UCSD-AML1 (cell line): ENCODE data around the gene SRGAP3.
A peak's percentile ranks its signal among the peaks of the same experiment; 100 is the strongest.

ENCODE experiments used
- DNase-seq: peaks from one replicate; lab custom pipeline; 2025; ENCODE audit not compliant: unreplicated experiment; lab: John Stamatoyannopoulos, UW

Gene SRGAP3

DNA sequence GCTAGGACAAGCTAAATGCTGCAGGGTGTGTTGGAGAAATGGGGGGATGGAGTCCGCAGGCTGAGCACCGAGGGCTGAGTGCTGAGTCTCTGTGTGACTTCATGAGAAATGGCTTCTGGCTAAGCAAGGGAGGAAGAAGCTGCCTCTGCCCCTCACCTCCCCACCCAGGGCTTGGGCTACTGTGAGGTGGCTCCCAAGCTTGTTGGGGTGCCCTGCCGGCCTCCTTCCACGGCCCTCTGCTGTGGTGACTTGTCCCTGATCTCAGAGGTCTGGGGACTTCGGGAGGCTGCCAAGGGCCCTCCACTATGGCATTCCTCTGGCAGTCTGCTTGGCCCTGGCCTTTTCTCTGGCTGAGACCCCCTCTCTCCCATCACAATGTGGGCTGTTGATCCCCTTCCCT lies 256.1 kb downstream of the SRGAP3 start:
- DNase-seq = no peak

DNA sequence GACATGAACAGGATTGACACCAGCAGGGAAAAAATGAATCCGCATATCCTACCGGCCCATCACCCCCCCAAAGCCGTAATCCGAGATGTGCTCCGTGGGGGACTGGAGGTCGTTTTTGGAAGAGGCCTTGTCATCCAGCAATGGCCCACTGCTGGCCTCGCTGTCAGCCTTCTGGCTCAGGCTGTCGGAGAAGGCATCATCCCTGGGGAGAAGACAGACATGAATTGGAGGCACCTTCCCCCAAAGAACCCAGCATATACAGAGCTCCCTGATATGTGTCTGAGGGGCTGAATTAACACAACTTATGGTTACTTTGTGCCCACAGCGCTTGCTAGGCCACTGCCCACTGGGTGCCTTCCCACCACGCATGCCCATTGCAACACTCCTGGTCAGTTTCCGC lies 256.6 kb downstream of the SRGAP3 start:
- DNase-seq = no peak

DNA sequence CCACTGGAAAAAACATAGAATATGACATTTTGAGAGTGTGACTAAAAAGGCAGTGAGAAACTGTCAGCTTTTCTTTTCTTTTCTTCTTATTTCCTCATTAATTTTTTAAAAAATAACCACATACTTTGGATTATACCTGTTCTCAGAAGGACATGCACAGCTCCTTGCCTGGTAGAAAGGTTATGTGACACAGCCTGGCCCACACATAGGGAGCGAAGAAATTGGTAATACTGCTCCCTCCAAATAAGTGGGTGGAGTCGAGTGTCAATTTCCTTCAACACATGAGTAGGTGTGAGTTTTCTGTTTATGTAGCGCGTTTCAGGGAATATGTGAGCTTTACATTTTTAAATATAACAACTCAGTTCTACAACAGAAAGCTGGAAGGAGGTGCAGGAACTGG lies 257.2 kb downstream of the SRGAP3 start:
- no peak for DNase-seq

DNA sequence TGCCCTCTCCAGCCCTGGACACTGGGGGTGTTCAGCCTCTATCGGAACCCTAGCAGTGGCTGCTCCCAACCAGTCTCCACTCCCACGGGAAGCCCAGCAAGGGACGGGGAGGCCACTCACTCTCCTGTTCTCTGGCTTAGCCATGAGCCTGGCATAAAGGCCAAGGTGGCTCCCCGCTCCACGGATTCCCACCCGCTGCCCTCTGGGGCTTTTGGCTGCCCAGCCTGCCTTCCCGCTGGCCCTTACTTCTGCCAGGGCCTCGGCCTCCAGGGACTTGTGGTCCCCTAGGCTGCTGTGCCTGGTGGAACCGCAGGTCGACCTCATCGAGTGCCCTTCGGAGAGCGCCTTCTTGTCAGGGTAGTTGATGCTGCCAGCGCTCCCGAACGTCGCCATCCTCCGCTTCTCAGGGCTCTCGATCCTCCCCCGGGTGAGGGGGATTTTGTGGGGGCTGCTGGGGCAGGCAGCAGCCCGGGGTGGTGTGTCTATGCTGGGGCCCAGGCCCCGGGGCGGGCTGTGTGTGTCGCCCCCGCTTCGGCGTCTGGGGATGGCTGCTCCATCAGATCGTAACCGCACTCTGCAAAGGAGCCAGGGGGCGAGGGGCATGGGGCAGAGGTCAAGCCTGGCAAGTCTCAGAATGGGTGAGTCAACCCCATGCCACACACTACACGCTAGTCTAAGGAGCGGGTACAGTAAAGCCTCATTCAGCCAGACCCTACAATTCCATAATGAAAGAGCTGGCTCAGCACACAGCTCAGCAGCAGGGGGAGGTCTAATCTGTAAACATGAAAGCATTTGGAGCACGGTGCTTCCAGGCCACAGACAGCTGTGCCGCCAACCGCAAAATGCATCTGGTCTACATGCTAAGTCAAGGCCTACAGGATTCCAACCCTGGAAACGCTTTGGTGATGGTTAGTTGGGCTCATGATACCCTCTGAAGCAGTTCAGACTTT lies 258.9 kb downstream of the SRGAP3 start:
- no peak for DNase-seq

DNA sequence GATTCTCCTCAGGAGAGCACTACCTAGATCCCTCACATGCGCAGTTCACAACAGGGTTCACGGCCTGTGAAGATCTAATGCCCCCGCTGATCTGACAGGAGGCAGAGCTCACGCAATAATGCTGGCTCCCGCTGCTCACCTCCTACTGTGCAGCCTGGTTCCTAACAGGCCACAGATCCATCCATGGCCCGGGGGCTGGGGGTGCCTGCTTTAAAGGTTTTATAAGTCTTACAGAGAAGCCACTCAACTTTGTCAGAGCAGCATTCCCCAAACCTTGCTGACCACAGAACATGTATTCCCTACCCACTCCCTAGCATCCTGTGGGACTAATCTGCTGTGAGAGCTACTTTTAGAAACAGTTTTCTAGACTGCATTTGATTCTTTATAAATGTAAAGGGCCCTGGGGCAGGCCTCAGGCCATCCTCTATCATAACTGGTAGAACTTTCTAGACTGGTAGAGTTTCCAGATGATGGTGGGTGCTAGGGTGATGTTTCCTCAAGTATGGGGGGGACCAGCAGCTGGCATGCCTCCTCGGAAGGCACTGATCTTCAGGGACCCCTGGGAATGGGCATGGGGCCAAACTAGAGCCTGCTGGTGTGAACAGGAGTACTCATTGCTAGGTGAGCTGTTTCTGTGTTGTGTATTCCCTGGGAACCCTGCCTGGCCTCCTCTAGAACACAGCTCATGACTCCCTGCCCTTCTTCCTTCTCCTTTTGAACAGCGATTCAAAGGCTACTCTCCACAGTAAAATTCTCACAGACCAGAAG lies 260.5 kb downstream of the SRGAP3 start:
- no peak for DNase-seq

DNA sequence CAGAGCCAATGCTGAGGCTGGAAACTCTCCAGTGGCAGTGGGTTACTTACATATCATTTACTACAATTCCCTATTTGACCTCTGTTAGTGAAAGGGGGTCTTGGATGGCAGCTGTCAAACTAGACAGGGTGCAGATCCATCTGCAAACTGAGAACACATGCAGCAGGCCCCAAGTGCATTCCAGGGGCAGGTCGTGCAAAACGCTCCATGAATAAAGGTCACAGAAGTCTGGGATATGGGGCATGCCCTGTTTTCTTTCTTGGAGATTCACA lies 261.1 kb downstream of the SRGAP3 start:
- DNase-seq = no peak

DNA sequence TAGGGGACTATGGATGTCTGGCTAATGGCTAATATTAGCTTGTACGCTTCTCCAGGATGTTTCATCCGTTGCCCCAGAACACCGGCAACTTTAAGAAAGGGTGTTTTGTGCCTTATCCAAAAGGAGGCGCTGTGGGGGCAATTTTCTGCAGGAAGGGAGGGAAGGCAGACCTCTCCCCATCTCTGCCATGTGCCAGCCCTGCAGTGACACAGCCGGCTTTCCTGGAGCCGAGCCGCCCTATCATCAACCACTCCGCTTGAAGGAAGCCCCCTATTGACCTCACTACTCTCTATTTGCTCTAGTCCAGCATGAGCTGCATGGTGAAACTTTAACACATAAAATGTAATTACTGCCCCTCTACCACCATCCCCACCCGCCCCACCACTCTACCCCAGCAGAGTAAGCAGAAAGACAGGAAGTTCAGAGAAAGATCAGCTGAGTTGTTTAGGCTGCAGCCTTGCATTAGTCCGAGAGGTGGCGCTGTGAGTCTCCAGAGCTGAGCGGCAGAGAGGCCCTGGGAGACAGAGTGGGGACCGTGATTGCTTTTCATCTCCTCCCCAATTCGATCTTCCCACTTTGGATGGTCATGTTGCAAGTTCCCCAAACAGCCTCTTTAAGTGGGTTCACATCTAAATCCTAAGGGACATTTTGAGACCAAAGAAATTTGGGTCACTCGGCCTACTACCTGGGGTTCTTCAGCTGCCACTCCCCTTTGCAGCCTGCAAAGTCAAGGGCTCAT lies 261.6 kb downstream of the SRGAP3 start:
- DNase-seq = peak; percentile 59

DNA sequence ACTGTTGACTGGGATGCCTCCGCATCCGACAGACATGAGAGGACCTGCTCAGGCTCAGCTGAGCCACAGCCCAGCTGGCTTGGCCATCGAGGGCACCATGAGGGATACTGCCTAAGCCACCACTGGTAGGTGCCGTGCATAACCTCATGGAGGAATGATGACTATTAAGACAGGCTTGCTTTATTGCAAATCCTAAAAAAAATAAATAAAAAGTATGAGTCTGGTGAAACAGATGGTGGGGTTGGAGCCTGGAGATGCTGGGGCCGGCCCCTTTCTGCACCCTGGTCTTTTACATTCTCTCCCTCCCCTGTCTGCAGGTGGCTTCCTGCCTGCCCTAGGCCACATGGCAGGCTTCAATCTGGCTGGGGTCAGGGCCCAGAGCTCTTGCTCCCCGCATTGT lies 262.2 kb downstream of the SRGAP3 start:
- DNase-seq = no peak

DNA sequence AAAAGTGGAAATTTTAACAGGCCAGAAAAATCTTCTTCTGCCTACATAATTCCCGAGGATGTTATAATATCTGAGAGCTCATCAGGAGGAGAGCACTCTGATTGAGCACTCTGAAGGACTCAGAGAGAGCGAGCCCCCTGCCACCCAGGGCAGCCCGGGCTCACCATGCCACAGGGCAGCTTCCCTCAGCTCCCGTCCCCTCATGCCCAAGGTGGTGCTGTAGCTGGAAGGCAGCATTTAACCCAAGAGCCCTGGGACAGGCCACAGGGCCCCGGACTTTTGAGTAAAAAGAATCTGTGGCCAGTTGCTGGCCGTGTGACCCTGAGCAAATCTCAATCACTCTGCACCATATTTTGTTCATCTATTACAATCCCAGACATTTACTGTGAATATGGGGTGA lies 262.7 kb downstream of the SRGAP3 start:
- no peak for DNase-seq

DNA sequence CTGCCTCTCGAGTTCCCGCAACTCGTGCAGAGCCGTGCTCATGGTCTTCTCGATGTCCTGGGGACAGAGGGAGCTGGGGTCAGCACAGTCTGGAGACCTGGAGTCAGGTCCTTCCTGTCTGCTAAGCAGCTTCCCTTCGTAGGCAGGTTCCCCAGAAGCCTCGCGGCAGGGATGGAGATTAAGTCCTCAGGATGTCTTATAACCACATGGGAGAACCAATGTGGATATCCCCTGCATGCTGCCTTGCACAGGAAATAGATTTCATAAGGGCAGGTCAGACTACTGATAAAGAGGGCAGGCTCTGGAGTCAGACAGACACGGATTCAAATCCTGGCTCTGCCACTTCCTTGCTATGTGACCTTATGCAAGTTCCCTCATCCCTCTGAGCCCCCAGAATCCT lies 263.6 kb downstream of the SRGAP3 start:
- no peak for DNase-seq

DNA sequence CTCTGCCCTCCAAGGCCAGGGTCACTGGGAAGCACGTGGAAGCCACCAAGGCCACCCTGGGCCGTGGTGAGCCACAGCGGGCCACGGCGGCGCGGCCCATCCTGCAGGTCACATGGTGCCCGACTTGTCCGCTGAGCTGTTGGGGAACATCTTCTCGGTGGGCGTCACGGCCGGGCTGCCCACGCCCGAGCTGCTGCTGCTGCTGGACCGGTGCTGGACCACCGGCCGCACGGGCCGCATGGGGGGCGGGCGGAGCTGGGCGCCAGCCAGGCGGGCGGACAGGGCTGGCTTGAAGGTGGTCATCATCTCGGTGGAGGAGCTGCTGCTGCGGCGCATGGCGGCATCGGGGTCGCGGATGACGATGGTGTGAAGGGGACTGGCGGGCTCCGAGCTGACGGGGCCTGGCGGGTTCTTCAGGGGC lies 264.0 kb downstream of the SRGAP3 start:
- no peak for DNase-seq

DNA sequence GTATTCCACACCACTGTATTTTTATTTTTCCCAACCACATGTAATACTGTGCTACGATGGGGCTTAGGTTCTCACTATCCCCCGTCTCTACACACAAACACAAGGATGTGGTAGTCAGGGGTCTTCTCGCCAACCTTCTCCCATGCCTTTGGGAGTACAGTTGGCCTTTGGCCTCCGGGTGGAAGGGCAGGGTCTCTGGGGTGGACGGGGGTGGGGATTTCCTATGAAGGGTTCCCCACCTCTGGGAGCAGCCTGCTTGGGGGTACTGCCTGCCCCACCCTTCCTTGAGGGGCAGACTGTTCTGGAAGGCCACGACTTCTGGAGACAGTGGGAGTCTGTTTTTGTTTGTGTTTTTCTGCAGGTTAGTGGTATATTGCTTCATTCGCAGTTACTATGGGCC lies 264.9 kb downstream of the SRGAP3 start:
- DNase-seq = no peak

DNA sequence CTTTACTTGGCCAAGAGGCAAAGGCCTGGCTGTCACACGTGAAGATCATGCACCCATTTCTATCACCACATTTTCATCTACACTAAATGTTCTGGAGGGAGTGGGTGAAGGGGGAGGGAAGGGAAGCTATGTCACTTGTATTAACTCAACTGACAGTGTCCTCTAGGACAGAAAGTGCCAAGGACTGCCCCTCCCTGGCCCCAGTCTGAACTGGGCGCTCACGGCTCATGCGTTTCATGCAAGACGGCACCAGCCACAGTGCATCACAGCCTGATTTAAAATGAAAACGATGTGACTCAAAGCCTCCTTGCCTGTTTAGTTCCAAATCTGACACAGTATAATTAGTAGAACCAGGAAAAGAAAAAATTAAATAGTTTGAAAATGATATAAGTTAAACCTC lies 265.4 kb downstream of the SRGAP3 start:
- DNase-seq = no peak

DNA sequence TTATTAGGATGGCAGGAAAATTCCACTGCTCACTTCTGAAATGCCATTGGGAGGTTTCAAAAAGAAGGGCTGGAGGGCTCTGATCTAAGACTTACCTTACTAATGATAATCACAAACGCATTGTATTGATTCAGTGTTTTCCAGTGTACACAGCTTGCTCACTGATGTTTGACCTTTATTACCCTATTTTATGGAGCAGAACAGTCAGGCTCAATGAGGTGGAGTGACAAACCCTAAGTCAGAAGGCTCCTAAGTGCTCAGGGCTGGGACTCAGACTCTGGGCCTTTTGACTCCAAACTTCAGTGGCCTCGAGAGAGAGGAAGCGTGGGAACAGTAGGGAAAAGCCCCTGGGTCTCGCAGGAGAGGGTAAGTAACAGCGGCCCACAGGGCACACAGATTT lies 265.9 kb downstream of the SRGAP3 start:
- no peak for DNase-seq

DNA sequence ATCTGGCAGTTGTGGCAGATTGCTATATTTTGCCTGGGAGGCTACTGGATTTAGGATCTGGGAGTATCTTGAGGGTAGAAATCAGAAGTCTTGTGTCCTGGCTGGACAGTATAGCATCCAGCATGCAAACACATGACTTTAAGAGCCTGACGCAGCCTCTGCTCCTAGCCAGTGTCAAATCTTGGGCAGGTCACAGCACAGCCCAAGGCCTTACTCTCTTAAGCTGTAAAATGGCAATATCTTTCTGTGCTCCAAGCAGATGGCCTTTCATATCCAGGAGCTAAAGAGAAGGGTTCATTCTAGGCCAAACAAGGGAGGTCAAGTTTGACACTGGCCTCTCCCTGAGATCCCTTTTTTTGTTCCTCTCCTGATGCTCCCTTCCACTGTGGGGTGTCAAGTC lies 266.4 kb downstream of the SRGAP3 start:
- no peak for DNase-seq

DNA sequence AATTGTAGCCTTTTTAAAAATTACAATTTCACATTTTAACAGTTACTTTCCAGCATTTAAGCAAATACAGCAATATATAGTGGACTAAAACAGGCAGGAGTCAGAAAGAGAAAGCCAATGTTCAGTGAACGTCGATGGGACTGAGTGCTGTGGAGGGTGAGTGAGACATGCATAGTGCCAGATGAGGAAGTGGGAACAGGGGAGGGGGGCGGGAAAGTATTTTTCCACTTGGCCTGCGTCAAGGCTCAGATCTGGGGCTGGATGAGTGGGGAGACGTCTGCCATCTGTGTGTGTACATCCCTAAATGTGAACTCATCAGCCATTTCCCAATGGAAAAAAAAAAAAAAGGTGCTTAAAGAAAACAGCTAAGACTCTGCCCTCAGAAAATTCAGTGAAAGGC lies 266.9 kb downstream of the SRGAP3 start:
- peak; percentile 49 for DNase-seq

DNA sequence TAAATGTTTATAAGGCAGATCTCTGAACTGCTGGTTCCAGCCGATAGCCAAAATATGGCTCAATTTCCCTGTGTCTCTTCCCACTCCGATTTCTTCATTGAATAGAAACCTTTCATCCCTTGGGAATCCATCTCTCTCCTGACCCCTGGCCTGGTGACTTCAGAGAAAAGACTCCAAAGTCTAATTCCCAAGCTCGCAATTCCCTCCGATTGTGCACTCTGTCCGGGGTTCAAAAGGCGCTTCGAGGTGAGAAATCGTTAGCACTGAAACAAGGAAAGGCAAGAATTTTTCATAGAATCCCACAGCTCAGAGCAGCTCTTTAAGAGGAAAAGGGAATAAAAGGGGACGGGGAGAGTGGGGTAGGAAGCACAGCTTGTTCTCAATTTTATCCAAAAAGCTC lies 267.7 kb downstream of the SRGAP3 start:
- DNase-seq = no peak

DNA sequence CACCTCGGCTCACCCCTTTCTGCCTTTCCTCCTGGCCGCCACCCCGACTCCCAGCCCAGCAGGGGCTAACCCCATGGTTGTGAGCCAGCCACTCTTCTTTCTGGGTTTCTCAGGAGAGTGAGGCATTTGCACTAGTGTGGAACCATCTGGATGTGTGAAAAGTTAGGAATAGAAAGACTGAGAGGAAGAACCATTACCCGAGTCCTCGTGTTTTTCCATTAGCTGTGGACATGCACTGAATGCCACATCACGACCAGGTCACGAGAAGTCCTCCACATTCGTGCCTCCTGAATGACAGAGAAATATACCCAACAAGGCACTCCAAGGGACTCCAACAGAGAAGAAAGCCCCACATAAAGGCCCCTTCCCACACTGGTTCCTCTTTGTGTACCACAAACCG lies 268.1 kb downstream of the SRGAP3 start:
- DNase-seq = no peak

DNA sequence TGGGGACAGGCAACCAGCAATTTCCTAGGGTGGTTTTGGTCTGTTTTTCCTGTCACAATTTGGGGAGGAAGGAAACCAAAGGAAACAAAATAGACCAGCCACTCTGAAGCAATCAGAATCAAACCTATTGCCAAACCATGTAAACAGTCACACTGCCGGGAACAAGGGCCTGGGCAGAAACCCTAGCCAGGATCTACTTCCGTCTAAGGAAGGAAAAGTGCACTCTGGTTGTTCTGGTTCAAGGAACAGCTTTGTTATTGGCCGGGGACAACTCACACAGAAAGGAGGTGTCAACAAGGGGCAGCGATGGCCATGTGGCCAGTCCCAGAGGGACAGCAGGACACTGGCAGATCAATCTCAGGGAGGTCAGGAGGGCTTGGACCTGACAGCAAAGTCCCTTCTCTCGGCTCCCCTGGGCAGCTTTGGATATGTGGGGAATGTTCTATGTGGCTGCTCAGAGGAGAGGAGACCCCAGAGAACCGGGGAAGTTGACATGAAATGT lies 268.6 kb downstream of the SRGAP3 start:
- no peak for DNase-seq

DNA sequence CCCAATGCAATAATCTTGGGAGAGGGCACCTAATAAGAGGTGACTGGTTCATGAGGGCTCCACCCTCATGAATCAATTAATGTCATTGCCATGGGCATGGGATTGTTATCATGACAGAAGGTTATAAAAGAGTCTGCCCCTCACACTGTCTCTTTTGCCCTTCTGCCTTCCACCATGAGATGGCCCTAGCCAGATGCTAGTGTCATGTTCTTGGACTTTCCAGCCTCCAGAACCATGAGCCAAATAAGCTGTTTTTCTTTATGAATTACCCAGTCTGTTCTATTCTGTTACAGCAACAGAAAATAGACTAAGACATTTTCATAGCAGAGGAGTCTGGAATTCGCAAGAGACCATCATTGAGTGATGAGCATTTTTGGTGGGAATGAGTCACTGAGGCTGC lies 270.2 kb downstream of the SRGAP3 start:
- no peak for DNase-seq

DNA sequence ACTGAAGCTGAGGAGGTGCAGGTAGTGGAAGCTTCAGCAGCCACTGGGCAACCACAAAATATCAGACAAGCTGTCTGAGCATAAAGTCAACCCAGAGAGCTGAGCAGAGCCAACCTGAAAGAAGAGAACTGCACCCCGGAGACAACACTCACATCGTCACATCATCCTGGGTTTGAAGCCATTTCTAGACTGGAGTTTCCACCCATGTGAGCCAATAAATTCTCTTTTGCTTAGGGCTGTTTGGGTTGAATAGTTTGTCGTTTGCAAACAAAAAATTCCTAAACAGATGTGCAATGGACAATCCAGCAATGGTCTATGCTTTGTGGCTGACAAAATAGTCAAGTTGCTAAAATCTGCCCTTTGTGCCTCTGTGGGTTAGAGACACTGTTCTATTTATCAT lies 270.9 kb downstream of the SRGAP3 start:
- DNase-seq = no peak
